ENCODE data around the gene ALOX15.

Gene ALOX15

DNA sequence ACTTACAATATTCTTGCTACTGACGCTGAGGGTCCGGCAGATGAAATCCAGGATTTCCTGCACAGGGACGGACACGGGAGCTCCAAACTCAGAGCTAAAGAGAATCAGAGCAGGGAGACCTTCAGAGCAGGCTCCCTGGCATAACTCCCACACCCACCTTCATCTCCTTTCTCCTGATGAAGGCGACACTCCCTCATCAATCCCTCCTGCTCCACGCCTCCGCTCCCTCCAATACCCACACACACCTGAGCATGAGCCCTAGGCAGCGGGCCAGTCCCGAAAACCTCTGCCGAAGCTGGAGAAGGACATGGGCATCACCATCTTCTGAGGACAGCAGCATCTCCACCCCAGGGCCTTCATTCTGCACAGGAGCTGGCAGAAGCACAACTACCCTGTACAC, 34.3 kb upstream of the ALOX15 start:
- TF ChIP-seq, protein P1, sequence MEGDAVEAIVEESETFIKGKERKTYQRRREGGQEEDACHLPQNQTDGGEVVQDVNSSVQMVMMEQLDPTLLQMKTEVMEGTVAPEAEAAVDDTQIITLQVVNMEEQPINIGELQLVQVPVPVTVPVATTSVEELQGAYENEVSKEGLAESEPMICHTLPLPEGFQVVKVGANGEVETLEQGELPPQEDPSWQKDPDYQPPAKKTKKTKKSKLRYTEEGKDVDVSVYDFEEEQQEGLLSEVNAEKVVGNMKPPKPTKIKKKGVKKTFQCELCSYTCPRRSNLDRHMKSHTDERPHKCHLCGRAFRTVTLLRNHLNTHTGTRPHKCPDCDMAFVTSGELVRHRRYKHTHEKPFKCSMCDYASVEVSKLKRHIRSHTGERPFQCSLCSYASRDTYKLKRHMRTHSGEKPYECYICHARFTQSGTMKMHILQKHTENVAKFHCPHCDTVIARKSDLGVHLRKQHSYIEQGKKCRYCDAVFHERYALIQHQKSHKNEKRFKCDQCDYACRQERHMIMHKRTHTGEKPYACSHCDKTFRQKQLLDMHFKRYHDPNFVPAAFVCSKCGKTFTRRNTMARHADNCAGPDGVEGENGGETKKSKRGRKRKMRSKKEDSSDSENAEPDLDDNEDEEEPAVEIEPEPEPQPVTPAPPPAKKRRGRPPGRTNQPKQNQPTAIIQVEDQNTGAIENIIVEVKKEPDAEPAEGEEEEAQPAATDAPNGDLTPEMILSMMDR (conservative IDR thresholded peaks at IDR 0.05; ENCODE audit: control insufficient read depth, insufficient read depth, low read depth, low read length), result no peak
- DNase-seq (ENCODE audit: low read depth), result no peak
- no peak overlapping the region for H3K4me3 ChIP-seq (ENCODE audit: control insufficient read depth, low read depth, low read length)

- no peak for DNase-seq (ENCODE audit: low read depth)
- H3K4me3 ChIP-seq (ENCODE audit: control insufficient read depth, low read depth, low read length), result no peak overlapping the region
- TF ChIP-seq, protein P1 (conservative IDR thresholded peaks at IDR 0.05; ENCODE audit: control insufficient read depth, insufficient read depth, low read depth, low read length), result no peak
Measured at GRCh38 chr17:4674685-4674998, 33.2 kb upstream of the ALOX15 start.

DNA sequence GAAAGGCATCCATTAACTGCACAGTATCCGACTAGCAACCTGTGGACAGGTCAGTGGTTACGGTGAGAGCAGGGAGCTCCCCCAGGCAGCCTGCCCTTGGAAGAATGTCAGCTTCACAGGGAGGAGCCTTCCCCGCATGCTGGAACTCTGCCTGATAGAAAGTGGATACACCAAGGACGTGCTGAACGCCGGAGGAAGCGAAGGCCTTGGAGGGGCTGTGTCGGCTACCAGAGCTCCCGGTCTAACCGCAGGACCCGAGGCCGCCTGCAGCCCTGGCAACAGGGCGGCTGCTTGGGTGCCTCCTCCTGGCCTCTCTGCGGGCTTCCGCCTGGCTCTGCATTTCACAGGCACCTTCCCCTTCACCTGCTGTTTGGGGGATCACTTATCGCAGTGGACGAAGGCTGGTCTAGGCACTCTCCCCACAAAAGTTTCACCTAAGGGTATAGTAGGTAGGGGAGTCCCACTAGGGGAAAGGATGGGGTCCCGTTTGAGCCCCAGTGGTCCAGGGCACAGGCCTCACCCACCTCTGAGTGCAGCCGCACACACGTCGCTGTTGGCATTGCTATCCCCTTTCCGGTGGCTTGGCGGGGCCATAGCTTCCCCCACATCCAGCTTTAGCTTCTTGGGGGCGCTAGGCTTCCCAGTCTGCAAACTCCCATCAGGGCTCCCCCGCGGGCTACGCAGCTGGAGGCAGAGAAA, 32.7 kb upstream of the ALOX15 start:
- TF ChIP-seq, protein P1 (conservative IDR thresholded peaks at IDR 0.05; ENCODE audit: control insufficient read depth, insufficient read depth, low read depth, low read length), result no peak
- H3K4me3 ChIP-seq (ENCODE audit: control insufficient read depth, low read depth, low read length), result no peak overlapping the region
- DNase-seq (ENCODE audit: low read depth), result no peak

GRCh38 chr17:4673169-4673568, 31.7 kb upstream of the ALOX15 start:
- no peak overlapping the region for H3K4me3 ChIP-seq (ENCODE audit: control insufficient read depth, low read depth, low read length)
- no peak for DNase-seq (ENCODE audit: low read depth)
- TF ChIP-seq, protein P1 (conservative IDR thresholded peaks at IDR 0.05; ENCODE audit: control insufficient read depth, insufficient read depth, low read depth, low read length), result no peak

- no peak overlapping the region for H3K4me3 ChIP-seq (ENCODE audit: control insufficient read depth, low read depth, low read length)
- TF ChIP-seq, protein P1 (conservative IDR thresholded peaks at IDR 0.05; ENCODE audit: control insufficient read depth, insufficient read depth, low read depth, low read length), result no peak
- DNase-seq (ENCODE audit: low read depth), result no peak
Measured at GRCh38 chr17:4672751-4673150, 31.3 kb upstream of the ALOX15 start.

- no peak overlapping the region for H3K4me3 ChIP-seq (ENCODE audit: control insufficient read depth, low read depth, low read length)
- DNase-seq (ENCODE audit: low read depth), result no peak
- TF ChIP-seq, protein P1 (conservative IDR thresholded peaks at IDR 0.05; ENCODE audit: control insufficient read depth, insufficient read depth, low read depth, low read length), result no peak
Measured at GRCh38 chr17:4672055-4672630, 30.7 kb upstream of the ALOX15 start.

Measured in fibroblast of mammary gland (primary cell).